Measurements from ENCODE around the gene NINJ2.

The NINJ2 gene

DNA sequence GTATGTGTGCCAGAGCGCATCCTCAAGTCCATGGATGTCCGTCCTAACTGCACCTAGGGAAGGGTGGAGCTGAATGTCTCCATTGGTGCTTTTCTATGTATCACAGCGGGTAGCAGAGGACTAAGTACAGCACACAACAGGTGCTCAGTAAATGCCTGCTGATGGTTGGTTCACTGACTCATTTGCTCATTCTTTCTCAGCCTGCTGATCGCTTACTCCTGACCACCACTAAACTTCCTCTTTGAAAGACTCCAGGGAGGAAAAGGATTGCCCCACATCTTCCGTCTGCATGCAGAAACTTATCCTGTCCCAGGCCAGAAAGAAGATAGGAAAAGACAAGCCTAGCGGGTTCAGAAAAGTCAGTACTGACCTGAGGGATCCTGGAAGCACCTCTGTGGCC is 137.2 kb downstream of the NINJ2 start:
- no peaks in the 10 kb centered on the region for H3K27me3 ChIP-seq (ENCODE audit: insufficient read depth, low read length, poor library complexity, severe bottlenecking)
- no peak overlapping the region for H2AFZ ChIP-seq (ENCODE audit: low read length)
- H3K79me2 ChIP-seq (ENCODE audit: insufficient read depth, low read length) = no peaks in the 10 kb centered on the region
- no peaks in the 10 kb centered on the region for H3K36me3 ChIP-seq (ENCODE audit: insufficient read depth, low read length)
- no peak for TF ChIP-seq EZH2phosphoT487 (IDR thresholded peaks at IDR 0.05; ENCODE audit: borderline replicate concordance)
- TF ChIP-seq, protein P1, sequence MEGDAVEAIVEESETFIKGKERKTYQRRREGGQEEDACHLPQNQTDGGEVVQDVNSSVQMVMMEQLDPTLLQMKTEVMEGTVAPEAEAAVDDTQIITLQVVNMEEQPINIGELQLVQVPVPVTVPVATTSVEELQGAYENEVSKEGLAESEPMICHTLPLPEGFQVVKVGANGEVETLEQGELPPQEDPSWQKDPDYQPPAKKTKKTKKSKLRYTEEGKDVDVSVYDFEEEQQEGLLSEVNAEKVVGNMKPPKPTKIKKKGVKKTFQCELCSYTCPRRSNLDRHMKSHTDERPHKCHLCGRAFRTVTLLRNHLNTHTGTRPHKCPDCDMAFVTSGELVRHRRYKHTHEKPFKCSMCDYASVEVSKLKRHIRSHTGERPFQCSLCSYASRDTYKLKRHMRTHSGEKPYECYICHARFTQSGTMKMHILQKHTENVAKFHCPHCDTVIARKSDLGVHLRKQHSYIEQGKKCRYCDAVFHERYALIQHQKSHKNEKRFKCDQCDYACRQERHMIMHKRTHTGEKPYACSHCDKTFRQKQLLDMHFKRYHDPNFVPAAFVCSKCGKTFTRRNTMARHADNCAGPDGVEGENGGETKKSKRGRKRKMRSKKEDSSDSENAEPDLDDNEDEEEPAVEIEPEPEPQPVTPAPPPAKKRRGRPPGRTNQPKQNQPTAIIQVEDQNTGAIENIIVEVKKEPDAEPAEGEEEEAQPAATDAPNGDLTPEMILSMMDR (conservative IDR thresholded peaks at IDR 0.05; ENCODE audit: low read length) = no peak
- no peak overlapping the region for H3K4me2 ChIP-seq (ENCODE audit: low read depth, low read length, poor library complexity, severe bottlenecking)
- H3K4me3 ChIP-seq (ENCODE audit: low read length, poor library complexity, severe bottlenecking) = no peak overlapping the region
- no peaks in the 10 kb centered on the region for H3K9me2 ChIP-seq (replicated peaks; ENCODE audit: low read depth, low read length)
- H3K9me3 ChIP-seq (ENCODE audit: insufficient read depth, low read depth, low read length) = peaks cover 8% of the 10 kb centered on the region; the same call in 1 of the 2 replicates
- H3K4me1 ChIP-seq (ENCODE audit: insufficient read depth, low read length, poor library complexity, severe bottlenecking) = no peaks in the 10 kb centered on the region
- no peaks in the 10 kb centered on the region for H4K20me1 ChIP-seq (ENCODE audit: insufficient read depth, low read length, poor library complexity, severe bottlenecking)
- H3F3A ChIP-seq (ENCODE audit: low read depth) = no peaks in the 10 kb centered on the region
- no peak overlapping the region for H3K9ac ChIP-seq (ENCODE audit: low read depth, low read length, poor library complexity, severe bottlenecking)

DNA sequence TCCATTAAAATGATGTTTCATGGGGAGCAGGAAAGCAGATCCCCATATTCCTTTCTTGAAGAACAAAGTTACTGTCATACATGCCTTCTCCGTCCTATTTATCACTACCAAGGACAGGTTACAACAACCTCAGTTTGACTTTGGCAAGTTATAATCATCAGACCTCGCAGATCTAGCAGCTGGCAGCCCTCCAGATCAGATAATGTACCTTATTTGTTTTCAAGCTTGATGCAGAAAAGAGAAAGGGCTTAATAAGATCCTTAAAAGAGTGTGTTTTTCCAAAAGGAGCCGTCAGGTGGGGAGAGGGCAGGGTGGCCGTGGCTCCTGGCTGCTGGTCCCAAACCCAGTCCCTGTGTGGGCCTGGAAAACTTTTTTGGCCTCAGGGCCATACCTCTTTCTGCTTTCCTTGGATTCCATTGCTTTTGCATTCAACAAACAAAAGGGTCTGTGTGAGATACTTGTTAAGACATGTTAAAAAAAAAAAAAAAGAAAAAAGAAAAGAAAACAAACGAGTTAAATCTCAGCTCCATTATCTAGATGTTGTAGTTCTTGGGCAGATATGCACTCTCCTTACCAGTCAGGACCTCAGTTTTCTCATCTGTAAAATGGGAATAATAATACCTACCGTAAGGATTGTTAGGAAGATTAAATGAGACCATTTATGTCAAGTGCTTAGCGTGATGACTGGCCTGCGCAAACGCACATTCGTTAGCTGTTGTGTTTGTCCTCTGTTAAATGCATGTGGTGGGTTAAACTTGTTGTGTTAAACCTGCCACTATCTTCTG is 138.9 kb downstream of the NINJ2 start:
- TF ChIP-seq EZH2phosphoT487 (IDR thresholded peaks at IDR 0.05; ENCODE audit: borderline replicate concordance) = no peak
- TF ChIP-seq, protein P1 (conservative IDR thresholded peaks at IDR 0.05; ENCODE audit: low read length) = no peak
- no peaks in the 10 kb centered on the region for H3K79me2 ChIP-seq (ENCODE audit: insufficient read depth, low read length)
- H3K9me2 ChIP-seq (replicated peaks; ENCODE audit: low read depth, low read length) = no peaks in the 10 kb centered on the region
- H3K9ac ChIP-seq (ENCODE audit: low read depth, low read length, poor library complexity, severe bottlenecking) = no peak overlapping the region
- H3K4me2 ChIP-seq (ENCODE audit: low read depth, low read length, poor library complexity, severe bottlenecking) = no peak overlapping the region
- no peak overlapping the region for H3K4me3 ChIP-seq (ENCODE audit: low read length, poor library complexity, severe bottlenecking)
- H3K4me1 ChIP-seq (ENCODE audit: insufficient read depth, low read length, poor library complexity, severe bottlenecking) = no peaks in the 10 kb centered on the region
- no peaks in the 10 kb centered on the region for H3F3A ChIP-seq (ENCODE audit: low read depth)
- no peaks in the 10 kb centered on the region for H3K27me3 ChIP-seq (ENCODE audit: insufficient read depth, low read length, poor library complexity, severe bottlenecking)
- H4K20me1 ChIP-seq (ENCODE audit: insufficient read depth, low read length, poor library complexity, severe bottlenecking) = no peaks in the 10 kb centered on the region
- H3K9me3 ChIP-seq (ENCODE audit: insufficient read depth, low read depth, low read length) = peaks cover 3% of the 10 kb centered on the region; the same call in 1 of the 2 replicates
- no peaks in the 10 kb centered on the region for H3K36me3 ChIP-seq (ENCODE audit: insufficient read depth, low read length)
- H2AFZ ChIP-seq (ENCODE audit: low read length) = no peak overlapping the region

DNA sequence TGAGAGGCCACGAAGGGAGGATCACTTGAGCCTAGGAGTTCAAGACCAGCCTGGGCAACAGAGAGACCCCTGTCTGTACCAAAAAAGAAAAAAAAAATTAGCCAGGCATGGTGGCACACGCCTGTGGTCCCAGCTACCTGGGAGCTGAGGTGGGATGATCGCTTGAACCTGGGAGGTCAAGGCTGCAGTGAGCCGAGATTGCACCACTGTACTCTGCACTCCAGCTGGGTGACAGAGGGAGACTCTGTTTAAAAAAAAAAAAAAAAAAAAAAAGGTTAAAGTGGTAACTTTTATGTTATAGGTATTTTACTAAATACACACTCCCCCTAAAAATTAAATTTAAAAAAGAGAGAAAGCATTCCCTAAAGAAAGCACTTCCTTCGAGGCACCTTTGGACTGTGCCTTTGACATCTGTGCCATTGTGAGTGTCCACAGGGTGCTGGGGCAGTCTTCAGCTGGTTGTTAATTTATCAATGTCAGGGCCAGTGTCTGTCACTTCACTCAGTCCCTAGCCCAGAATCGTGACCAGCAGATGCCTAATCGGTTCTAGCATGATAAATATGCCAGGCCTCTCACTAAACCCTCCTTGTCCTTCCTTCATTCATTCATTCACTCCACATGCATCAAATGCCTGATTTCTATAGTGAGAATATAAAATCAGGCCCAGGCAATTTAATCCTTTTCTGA is 140.4 kb downstream of the NINJ2 start:
- Histone ChIP-seq H3K4me3 (ENCODE audit: low read length, poor library complexity, severe bottlenecking) (no peak overlapping the region), H3K36me3 (ENCODE audit: insufficient read depth, low read length) (no peaks in the 10 kb centered on the region), H3K4me1 (ENCODE audit: insufficient read depth, low read length, poor library complexity, severe bottlenecking) (no peaks in the 10 kb centered on the region), H3K9me3 (ENCODE audit: insufficient read depth, low read depth, low read length) (no peaks in the 10 kb centered on the region), H3K79me2 (ENCODE audit: insufficient read depth, low read length) (no peaks in the 10 kb centered on the region), H2AFZ (ENCODE audit: low read length) (no peak overlapping the region), H4K20me1 (ENCODE audit: insufficient read depth, low read length, poor library complexity, severe bottlenecking) (no peaks in the 10 kb centered on the region), H3F3A (ENCODE audit: low read depth) (no peaks in the 10 kb centered on the region), H3K9ac (ENCODE audit: low read depth, low read length, poor library complexity, severe bottlenecking) (no peak overlapping the region), H3K9me2 (replicated peaks; ENCODE audit: low read depth, low read length) (no peaks in the 10 kb centered on the region), H3K4me2 (ENCODE audit: low read depth, low read length, poor library complexity, severe bottlenecking) (no peak overlapping the region), H3K27me3 (ENCODE audit: insufficient read depth, low read length, poor library complexity, severe bottlenecking) (no peaks in the 10 kb centered on the region)
- TF ChIP-seq, protein P1 (conservative IDR thresholded peaks at IDR 0.05; ENCODE audit: low read length) = no peak
- TF ChIP-seq EZH2phosphoT487 (IDR thresholded peaks at IDR 0.05; ENCODE audit: borderline replicate concordance) = no peak
